ENCODE data around the gene PIP5K1B. TPM values are rescaled to one million over a fixed set of nuclear protein-coding genes. Genes with fewer than 3 reads are reported as not detected.

Gene PIP5K1B
- 0.08 TPM in 1 of 5 replicates, not detected in the others for total RNA-seq (2022; extraction: Qiagen RNA extraction; ENCODE audit: low read depth)

GRCh38 chr9:68704814-68705530, at the start of gene PIP5K1B:
Gene PIP5K1B (plus strand): TSS chr9:68705240. CDS start chr9:68822615, 117,375 bp downstream.

GRCh38 chr9:69014013-69014412, 309.0 kb downstream of the PIP5K1B start, which contains the start of gene PRKACG:
Gene PRKACG (minus strand): TSS chr9:69014113. CDS start chr9:69014092, 21 bp downstream.

GRCh38 chr9:69035438-69036308, 330.6 kb downstream of the PIP5K1B start, which contains the start of gene FXN:
Gene FXN (plus strand): TSS chr9:69035752. CDS start chr9:69035783, 31 bp downstream.

Other genes with a start within 250 kb of the PIP5K1B start
- not detected in 5 replicates for gene TMEM252, start 164.4 kb upstream of the PIP5K1B start, total RNA-seq (2022; extraction: Qiagen RNA extraction; ENCODE audit: low read depth)